Measurements from ENCODE around the gene EXOC1.

GRCh38 chr4:55837903-55838302 is 15.5 kb upstream of the EXOC1 start:
- TF ChIP-seq CTCF (IDR thresholded peaks at IDR 0.05) (no peak), EZH2 (IDR thresholded peaks at IDR 0.05) (no peak)

Data from neural progenitor cell (in vitro differentiated cells).